Sciatic nerve (tissue), 2 donors: ENCODE results near the gene MCM9. TPM values are rescaled to one million over a fixed set of nuclear protein-coding genes. Genes with fewer than 3 reads are reported as not detected.
"Not testable (repeated sequence)": the region's sequence is repeated elsewhere in the genome, so short reads cannot be mapped to it uniquely, and the experiment has no call there.

Source experiments
- ATAC-seq: fragments of 200-7000 bp; cut with Tn5 transposase; one replicate; pipeline ENCODE4 v1.9.1; 2020; ENCODE audit warnings: mild to moderate bottlenecking, moderate library complexity
- DNase-seq: peaks from one replicate; pipeline ENCODE4 v3.0.0-alpha.2; 2020; ENCODE audit warnings: low spot score
- intact Hi-C: fragments of 100-400 bp; cut with DNase I; formaldehyde crosslinking; loops from one replicate; pipeline ENCODE4 v1.14.2; 2022
- total RNA-seq: library from RNA; stranded (reverse); fragmentation: NEBNext Ultra II Directional; extraction: Animal tissue kit (Norgen Biotek cat#: 25700); gene quantifications from one replicate; pipeline ENCODE4 v1.2.1, GENCODE V29; 2021
- donor health status: DM: no; HTN: no; CAD: no.
- donor health status: DM: no; HTN: no; CAD: no.

MCM9 gene
- total RNA-seq, 1 donor from 2014 or later, result 20.9 TPM

GRCh38 chr6:118784641-118785164 is 150.3 kb downstream of the MCM9 start:
- peak; percentile 76 for DNase-seq
- intact Hi-C loops, result no loop called here
- ATAC-seq, result peak; percentile 91

DNA sequence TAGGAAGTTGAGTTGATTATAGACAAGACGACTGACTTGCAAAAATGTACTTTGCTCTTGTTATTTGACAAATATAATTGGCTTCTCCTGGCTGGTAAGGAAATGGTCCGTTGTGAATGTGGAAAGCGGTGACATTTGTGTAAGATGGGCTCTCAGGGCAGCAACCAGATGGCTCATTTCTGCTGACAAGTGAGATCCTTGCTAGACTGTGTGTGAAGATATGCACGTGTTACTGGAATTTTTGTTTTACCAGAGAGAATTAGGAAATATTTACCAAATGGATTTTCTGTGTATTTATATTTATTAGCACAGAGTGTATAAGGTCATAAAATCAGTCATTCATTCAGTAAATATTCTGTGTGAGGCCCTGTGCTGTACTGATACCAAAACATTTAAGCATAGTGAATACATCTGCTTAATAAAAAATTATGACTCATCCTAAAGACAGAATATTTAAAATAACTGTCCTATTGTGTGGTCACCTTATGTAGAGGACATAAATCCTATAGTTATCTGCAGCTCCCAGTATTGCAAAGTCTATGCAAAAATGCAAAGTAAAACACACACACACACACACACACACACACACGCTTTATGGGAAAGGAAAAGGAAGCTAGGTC is 150.9 kb downstream of the MCM9 start:
- ATAC-seq (no peak), DNase-seq (no peak)
- intact Hi-C loops, result no loop called here

DNA sequence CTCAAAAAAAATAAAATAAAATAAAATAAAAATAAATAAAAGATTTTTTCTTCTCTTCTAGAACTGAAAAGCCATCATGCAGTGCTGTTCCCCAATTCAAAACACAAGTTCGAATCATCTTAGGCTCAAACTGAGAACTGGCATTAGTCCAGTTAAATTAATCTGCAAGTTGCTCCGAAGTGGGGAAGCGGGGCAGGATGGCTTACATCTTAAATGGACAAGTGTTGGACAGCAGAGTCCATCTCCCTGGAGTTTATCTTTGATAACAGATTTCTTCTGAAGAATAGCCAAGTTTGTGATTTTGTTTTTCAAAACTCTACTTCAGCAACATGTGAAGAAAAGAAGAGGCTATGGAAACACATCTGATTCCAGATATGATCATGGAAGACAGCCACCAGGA is 152.3 kb downstream of the MCM9 start:
- intact Hi-C loops, result no loop called here
- DNase-seq (no peak), ATAC-seq (no peak)

DNA sequence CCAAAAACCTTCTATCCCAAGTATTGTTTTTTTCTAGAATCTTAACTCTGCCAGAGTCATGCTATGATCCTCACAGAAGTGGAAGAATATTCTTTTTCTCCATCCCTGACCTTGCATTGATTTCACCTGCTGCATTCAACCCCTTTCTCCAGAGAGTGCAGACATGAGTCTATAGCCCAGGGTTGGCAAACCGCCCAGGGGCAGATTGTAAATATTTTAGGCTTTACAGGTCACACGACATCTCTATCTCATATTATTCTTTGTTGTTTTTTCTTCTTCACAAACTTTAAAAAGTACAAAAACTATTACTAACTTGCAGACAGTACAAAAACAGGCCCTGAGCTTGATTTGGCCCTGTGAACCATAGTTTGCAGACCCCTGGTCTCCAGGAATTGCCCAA is 153.1 kb downstream of the MCM9 start:
- intact Hi-C loops, result no loop called here
- ATAC-seq (no peak), DNase-seq (no peak)

- ATAC-seq, result no peak
- DNase-seq, result no peak
- intact Hi-C loops, result no loop called here
Observed at GRCh38 chr6:118780668-118781067, 154.3 kb downstream of the MCM9 start.

DNA sequence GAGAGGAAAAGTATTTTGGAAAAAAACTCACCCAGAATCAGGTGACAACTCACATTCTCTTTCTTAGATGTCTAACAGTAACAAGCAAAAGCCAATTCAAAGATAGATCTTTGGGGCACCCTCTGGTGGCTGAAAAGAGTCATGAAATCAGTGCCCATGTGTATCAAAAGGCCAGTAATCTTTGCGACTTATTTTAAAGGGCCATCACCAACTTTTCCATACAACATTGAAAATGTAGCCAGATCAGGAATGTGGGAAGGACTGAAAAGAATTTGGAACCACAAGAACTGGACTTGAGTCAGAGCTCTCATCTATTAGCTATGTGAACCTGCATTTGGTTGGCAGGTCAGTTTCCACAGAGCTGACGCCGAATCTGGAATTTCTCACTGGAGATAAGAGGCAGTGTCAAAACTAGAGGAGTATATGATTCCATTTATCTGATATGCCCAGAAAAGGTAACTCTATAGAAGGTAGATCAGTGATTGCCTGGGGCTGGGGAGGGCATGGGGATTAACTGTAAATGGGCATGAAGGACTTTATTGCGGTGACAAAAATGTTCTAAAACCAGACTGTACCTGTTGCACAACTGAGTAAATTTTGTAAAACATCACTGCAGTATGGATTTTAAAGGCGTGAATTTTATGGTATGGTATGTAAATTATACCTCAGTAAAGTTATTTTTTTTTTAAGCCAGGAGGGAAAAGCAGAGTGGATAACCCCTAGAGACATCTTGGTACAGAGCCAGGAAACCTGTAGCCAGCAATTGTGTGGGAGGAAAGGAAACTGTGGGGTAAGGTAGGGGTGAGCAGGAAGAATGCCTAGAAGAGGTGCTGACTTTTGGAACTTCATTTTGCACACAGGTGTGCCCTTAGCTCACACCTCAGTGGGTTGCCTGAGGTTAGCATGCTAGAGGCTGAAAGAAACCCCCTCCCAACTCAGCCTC is 158.1 kb downstream of the MCM9 start:
- intact Hi-C loops, result no loop called here
- ATAC-seq (peak; percentile 80), DNase-seq (peak; percentile 71)

DNA sequence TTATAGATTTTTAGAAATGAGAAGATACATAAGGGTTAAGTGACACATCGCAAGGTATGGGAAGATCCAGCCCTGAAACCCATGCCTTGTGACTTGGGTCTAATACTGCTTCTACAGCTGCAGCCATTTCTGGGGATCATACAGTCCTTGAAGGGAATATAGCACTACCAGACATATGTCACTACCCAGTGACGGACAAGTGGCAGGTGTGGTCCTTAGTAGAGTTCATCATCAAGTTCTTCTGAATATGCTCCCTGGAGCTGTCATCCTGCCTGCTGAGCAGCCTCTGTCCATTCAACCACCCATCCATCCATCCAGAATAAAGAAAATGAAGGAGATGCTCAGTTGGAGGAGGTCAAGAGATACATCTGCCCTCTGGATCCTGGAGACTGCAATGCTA is 159.6 kb downstream of the MCM9 start:
- no peak for ATAC-seq
- no peak for DNase-seq
- intact Hi-C loops, result no loop called here

DNA sequence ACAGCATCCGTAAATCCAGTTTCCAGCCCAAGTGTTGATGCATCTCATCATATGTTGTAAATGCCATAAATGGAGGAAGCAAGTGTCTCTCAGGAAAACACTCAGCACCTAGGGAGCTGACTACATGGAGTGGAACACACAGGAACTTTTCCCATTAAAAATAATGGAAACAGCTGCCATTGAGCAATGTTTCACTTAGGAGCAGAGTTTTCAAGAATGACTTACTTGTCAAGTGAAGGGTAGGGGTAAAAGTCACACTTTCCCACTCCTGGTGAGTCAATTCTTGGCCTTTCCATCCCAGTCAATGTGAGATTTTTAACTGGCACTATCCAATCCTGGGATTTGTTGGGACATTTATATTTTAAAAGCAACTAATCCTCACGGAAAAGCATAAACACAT is 160.4 kb downstream of the MCM9 start:
- intact Hi-C loops, result no loop called here
- no peak for DNase-seq

GRCh38 chr6:118772886-118773285 is 162.1 kb downstream of the MCM9 start:
- intact Hi-C loops, result no loop called here
- DNase-seq, result no peak
- no peak for ATAC-seq

More for the DNA sequence above, 160.4 kb downstream of the MCM9 start:
- no peak for ATAC-seq

DNA sequence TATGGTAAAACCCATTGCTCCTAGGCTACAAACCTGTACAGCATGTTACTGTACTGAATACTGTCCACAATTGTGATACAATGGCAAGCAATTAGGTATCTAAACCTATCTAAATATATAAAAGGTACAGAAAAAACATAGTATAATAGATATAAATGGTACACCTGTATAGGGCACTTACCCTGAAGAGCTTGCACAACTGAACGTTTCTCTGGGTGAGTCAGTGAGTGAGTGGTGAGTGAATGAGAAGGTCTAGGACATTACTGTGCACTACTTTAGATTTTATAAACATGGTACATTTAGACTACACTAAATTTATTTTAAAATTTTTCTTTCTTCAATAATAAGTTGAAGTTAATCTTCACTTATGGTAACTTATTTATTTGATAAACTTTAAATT is 163.7 kb downstream of the MCM9 start:
- DNase-seq (no peak), ATAC-seq (no peak)
- intact Hi-C loops, result no loop called here

- no peak for DNase-seq
- intact Hi-C loops, result no loop called here
Observed at GRCh38 chr6:118770835-118771234, 164.1 kb downstream of the MCM9 start.

GRCh38 chr6:118770112-118770788 is 164.7 kb downstream of the MCM9 start:
- DNase-seq, result no peak
- intact Hi-C loops, result no loop called here
- no peak for ATAC-seq

More at GRCh38 chr6:118770835-118771234, 164.1 kb downstream of the MCM9 start:
- ATAC-seq, result no peak

GRCh38 chr6:118768904-118769325 is 166.0 kb downstream of the MCM9 start:
- peak; percentile 63 for ATAC-seq
- intact Hi-C loops, result no loop called here
- DNase-seq, result no peak

DNA sequence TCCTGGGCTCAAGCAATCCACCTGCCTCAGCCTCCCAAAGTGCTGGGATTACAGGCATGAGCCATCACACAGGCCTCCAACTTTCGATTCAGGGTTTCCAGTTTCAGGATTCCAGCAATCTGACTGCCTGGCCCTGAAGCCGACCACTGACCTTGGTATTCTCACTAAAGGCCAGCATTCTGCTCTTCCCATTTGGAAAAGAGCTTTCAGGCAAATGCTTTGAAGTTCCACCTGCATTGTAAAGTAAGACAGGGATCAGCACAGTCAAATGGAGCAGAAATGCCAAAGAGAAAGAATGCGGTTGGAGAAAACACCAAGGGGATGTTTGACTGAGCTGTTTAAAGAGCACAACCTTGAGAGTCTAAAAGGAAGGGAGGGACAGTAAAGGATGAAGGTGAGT is 166.5 kb downstream of the MCM9 start:
- intact Hi-C loops, result no loop called here
- ATAC-seq, result no peak
- DNase-seq, result no peak

- DNase-seq, intact Hi-C loops, ATAC-seq: not testable (repeated sequence)
Observed at GRCh38 chr6:118765316-118765715, 169.6 kb downstream of the MCM9 start.

GRCh38 chr6:118764766-118765165 is 170.2 kb downstream of the MCM9 start:
- DNase-seq, result no peak
- peak; percentile 66 for ATAC-seq
- intact Hi-C loops, result no loop called here
